Measurements from ENCODE around the gene C11orf42.

C11orf42 gene

DNA sequence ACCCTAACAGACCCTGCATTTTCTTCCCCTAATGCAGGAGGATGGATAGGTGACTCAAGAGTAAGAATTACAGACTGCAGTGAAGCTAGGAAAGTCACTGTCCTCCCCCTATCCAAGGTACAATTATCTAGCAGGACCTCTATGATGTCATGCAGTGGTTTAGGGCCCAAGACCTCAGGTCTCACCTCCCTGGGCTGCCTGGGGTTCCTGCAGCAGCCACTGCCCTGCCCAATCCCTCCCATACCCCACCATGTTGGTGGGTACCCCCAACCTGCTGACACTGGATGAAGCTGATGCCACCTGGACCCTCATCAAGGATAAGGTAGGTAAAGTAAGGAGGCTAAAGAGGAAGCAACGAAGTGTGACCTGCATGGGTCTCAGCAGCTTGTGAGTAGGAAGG is at the start of gene C11orf42:
Gene C11orf42, plus strand, starts transcription at position 192 of the 400 bp plus-strand sequence. Its CDS starts 59 bp downstream, at position 251.
- POLR2A ChIA-PET, result no interaction called here
- TF ChIP-seq, protein P1, sequence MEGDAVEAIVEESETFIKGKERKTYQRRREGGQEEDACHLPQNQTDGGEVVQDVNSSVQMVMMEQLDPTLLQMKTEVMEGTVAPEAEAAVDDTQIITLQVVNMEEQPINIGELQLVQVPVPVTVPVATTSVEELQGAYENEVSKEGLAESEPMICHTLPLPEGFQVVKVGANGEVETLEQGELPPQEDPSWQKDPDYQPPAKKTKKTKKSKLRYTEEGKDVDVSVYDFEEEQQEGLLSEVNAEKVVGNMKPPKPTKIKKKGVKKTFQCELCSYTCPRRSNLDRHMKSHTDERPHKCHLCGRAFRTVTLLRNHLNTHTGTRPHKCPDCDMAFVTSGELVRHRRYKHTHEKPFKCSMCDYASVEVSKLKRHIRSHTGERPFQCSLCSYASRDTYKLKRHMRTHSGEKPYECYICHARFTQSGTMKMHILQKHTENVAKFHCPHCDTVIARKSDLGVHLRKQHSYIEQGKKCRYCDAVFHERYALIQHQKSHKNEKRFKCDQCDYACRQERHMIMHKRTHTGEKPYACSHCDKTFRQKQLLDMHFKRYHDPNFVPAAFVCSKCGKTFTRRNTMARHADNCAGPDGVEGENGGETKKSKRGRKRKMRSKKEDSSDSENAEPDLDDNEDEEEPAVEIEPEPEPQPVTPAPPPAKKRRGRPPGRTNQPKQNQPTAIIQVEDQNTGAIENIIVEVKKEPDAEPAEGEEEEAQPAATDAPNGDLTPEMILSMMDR (IDR thresholded peaks at IDR 0.05; ENCODE audit: control extremely low read depth, extremely low read depth, low read depth, missing control alignments), result no peak

GRCh38 chr11:6156628-6157359 is 48.6 kb upstream of the C11orf42 start:
- TF ChIP-seq, protein P1 (IDR thresholded peaks at IDR 0.05; ENCODE audit: control extremely low read depth, extremely low read depth, low read depth, missing control alignments), result no peak
- CTCF ChIA-PET, result interaction anchor here (1.1 to 2.0 kb wide), 3 partner anchors 9 to 58 kb away, joined by 3 to 7 read pairs (median 3); no protein-coding TSS in a partner anchor
- POLR2A ChIA-PET, result no interaction called here
- DNase-seq (ENCODE audit: extremely low spot score), result no peak

More for the DNA sequence above, at the start of gene C11orf42:
- CTCF ChIA-PET, result interaction anchor here (1.0 kb wide), 1 partner anchor 46 kb away, joined by 3 read pairs; no protein-coding TSS in a partner anchor
- no peak for DNase-seq (ENCODE audit: extremely low spot score)

GRCh38 chr11:6170226-6170625 is 35.1 kb upstream of the C11orf42 start, which contains the start of gene OR52B2:
TSS of gene OR52B2 (minus strand) at chr11:6170326. CDS start at chr11:6170326, 0 bp downstream.
- no peak for DNase-seq (ENCODE audit: extremely low spot score)
- TF ChIP-seq, protein P1 (IDR thresholded peaks at IDR 0.05; ENCODE audit: control extremely low read depth, extremely low read depth, low read depth, missing control alignments), result no peak
- POLR2A ChIA-PET, result no interaction called here
- CTCF ChIA-PET, result no interaction called here

DNA sequence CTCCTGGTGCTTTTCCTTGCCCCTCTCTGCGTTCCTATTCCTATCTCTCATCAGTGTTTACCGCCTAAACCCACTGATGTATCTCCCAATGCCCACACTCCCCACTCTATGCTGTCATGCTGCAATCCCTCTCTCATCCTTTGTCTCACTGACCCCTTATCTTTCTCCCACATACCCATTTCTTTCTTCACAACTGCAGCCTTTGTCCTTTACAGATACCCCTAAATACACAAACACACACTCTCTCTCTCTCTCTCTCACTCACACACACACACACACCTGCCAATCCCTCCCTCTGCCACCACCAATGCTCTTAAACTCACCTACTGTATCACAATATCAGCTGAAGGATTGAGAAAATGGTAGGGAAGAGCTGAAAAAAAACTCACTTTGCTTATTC is 29.9 kb upstream of the C11orf42 start:
- POLR2A ChIA-PET, result no interaction called here
- DNase-seq (ENCODE audit: extremely low spot score), result no peak
- CTCF ChIA-PET, result interaction anchor here (1.0 to 1.5 kb wide), 2 partner anchors 11 to 76 kb away, joined by 3 read pairs; no protein-coding TSS in a partner anchor
- TF ChIP-seq, protein P1 (IDR thresholded peaks at IDR 0.05; ENCODE audit: control extremely low read depth, extremely low read depth, low read depth, missing control alignments), result no peak

- no peak for DNase-seq (ENCODE audit: extremely low spot score)
- ChIA-PET CTCF (interaction anchor here (0.9 to 1.3 kb wide), 2 partner anchors 9 to 15 kb away, joined by 3 read pairs; no protein-coding TSS in a partner anchor), POLR2A (no interaction called here)
- TF ChIP-seq, protein P1 (IDR thresholded peaks at IDR 0.05; ENCODE audit: control extremely low read depth, extremely low read depth, low read depth, missing control alignments), result no peak
These were observed 13.6 kb upstream of the C11orf42 start for GRCh38 chr11:6191742-6192141.

- no peak for DNase-seq (ENCODE audit: extremely low spot score)
- CTCF ChIA-PET, result no interaction called here
- TF ChIP-seq, protein P1 (IDR thresholded peaks at IDR 0.05; ENCODE audit: control extremely low read depth, extremely low read depth, low read depth, missing control alignments), result no peak
- POLR2A ChIA-PET, result no interaction called here
These were observed 11.2 kb upstream of the C11orf42 start for GRCh38 chr11:6194065-6194581.

Measured in GM10248 (cell line).